Measurements from ENCODE around the gene PPM1D.

PPM1D gene

DNA sequence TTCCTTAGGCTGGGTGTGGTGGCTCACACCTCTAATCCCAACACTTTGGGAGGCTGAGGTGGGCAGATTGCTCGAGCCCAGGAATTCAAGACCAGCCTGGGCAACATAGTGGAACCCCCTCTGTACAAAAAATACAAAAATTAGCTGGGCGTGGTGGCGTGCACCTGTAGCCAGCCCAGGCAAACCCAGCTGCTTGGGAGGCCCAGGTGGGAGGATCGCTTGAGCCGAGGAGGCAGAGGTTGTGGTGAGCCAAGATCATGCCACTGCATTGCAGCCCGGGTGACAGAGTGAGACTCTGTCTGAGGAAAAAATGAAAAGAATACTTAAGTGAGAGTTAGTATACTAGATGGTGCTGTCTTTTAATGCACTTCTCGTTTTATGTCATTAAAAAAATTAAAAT lies 15.1 kb downstream of the PPM1D start:
- no peak for DNase-seq (ENCODE audit: low read depth in 2 of 2)
- TF ChIP-seq, protein P1, sequence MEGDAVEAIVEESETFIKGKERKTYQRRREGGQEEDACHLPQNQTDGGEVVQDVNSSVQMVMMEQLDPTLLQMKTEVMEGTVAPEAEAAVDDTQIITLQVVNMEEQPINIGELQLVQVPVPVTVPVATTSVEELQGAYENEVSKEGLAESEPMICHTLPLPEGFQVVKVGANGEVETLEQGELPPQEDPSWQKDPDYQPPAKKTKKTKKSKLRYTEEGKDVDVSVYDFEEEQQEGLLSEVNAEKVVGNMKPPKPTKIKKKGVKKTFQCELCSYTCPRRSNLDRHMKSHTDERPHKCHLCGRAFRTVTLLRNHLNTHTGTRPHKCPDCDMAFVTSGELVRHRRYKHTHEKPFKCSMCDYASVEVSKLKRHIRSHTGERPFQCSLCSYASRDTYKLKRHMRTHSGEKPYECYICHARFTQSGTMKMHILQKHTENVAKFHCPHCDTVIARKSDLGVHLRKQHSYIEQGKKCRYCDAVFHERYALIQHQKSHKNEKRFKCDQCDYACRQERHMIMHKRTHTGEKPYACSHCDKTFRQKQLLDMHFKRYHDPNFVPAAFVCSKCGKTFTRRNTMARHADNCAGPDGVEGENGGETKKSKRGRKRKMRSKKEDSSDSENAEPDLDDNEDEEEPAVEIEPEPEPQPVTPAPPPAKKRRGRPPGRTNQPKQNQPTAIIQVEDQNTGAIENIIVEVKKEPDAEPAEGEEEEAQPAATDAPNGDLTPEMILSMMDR (IDR thresholded peaks at IDR 0.05; ENCODE audit: low read depth, low read length): no peak
- H3K4me3 ChIP-seq (replicated peaks in 1 of 2; ENCODE audit: low read depth in 2 of 2, low read length in 2 of 2): no peak overlapping the region

- TF ChIP-seq, protein P1 (IDR thresholded peaks at IDR 0.05; ENCODE audit: low read depth, low read length): no peak
- no peak overlapping the region for H3K4me3 ChIP-seq (replicated peaks in 1 of 2; ENCODE audit: low read depth in 2 of 2, low read length in 2 of 2)
- no peak for DNase-seq (ENCODE audit: low read depth in 2 of 2)
These were observed 15.8 kb downstream of the PPM1D start for GRCh38 chr17:60615840-60616239.

DNA sequence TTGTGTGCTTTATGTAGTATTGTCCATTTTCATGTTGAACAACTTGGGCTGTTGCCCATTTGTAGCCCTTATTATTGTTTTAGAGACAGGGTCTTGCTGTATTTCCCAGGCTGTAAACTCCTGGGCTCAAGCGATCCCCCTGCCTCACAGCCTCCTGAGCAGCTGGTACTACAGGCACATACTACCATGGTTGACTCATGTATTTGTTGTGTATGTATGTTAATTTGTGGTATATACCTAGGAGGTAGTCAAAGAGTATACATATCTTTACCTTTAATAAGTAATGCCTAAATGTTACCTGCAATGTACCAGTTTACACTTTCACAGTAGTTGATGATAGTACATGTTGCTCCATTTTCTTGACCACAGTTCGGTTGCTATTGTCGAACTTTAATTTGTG lies 18.1 kb downstream of the PPM1D start:
- DNase-seq (ENCODE audit: low read depth in 2 of 2): no peak
- TF ChIP-seq, protein P1 (IDR thresholded peaks at IDR 0.05; ENCODE audit: low read depth, low read length): no peak
- H3K4me3 ChIP-seq (replicated peaks in 1 of 2; ENCODE audit: low read depth in 2 of 2, low read length in 2 of 2): no peak overlapping the region

GRCh38 chr17:60618854-60619526 lies 19.0 kb downstream of the PPM1D start:
- TF ChIP-seq, protein P1 (IDR thresholded peaks at IDR 0.05; ENCODE audit: low read depth, low read length): no peak
- DNase-seq (ENCODE audit: low read depth in 2 of 2): no peak
- no peak overlapping the region for H3K4me3 ChIP-seq (replicated peaks in 1 of 2; ENCODE audit: low read depth in 2 of 2, low read length in 2 of 2)

- TF ChIP-seq, protein P1 (IDR thresholded peaks at IDR 0.05; ENCODE audit: low read depth, low read length): no peak
- DNase-seq (ENCODE audit: low read depth in 2 of 2): no peak
- no peak overlapping the region for H3K4me3 ChIP-seq (replicated peaks in 1 of 2; ENCODE audit: low read depth in 2 of 2, low read length in 2 of 2)
These were observed 23.0 kb downstream of the PPM1D start for GRCh38 chr17:60622961-60623360.

- no peak overlapping the region for H3K4me3 ChIP-seq (replicated peaks in 1 of 2; ENCODE audit: low read depth in 2 of 2, low read length in 2 of 2)
- TF ChIP-seq, protein P1 (IDR thresholded peaks at IDR 0.05; ENCODE audit: low read depth, low read length): no peak
- DNase-seq (ENCODE audit: low read depth in 2 of 2): no peak
These were observed 23.4 kb downstream of the PPM1D start for GRCh38 chr17:60623415-60623814.

DNA sequence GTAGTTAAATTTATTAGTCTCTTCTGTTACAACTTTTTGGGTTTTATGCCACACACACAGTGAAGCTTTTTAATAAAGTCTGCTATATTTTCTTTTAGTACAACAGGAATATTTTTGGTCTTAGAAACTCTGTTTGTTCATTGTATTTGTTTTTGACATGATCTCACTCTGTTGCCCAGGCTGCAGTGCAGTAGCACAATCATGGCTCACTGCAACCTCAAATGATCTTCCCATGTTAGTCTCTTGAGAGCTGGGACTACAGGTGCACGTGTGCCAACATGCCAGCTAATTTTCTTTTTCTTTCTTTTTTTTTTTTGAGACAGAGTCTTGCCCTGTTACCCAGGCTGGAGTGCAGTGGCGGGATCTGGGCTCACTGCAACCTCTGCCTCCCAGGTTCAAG lies 27.1 kb downstream of the PPM1D start:
- TF ChIP-seq, protein P1 (IDR thresholded peaks at IDR 0.05; ENCODE audit: low read depth, low read length): no peak
- H3K4me3 ChIP-seq (replicated peaks in 1 of 2; ENCODE audit: low read depth in 2 of 2, low read length in 2 of 2): no peak overlapping the region
- DNase-seq (ENCODE audit: low read depth in 2 of 2): no peak
